Fibroblast of lung (primary cell): ENCODE data around the gene CALCA. TPM values are rescaled to one million over a fixed set of nuclear protein-coding genes. Genes with fewer than 3 reads are reported as not detected.

Experiments
- DNase-seq, 2 donors: peaks; one replicate each; pipeline versions ENCODE4 v3.0.0 to v3.0.0-alpha.2; 2010; ENCODE audit warnings: low read depth in 2 of 2
- H2AFZ ChIP-seq: 2 replicates; pipeline ENCODE4 v1.5.1; 2012; ENCODE audit warnings: low read length, control low read depth, inconsistent platforms
- H3K27ac ChIP-seq: 2 replicates; pipeline ENCODE4 v1.5.1; 2011; ENCODE audit warnings: low read length, control low read depth; ENCODE audit not compliant: insufficient read depth
- H3K27me3 ChIP-seq: 2 replicates; pipeline ENCODE4 v1.5.1; 2011; ENCODE audit warnings: mild to moderate bottlenecking, low read length; ENCODE audit not compliant: control insufficient read depth, insufficient read depth
- H3K36me3 ChIP-seq: 2 replicates; pipeline ENCODE4 v1.5.1; 2011; ENCODE audit warnings: low read length; ENCODE audit not compliant: control insufficient read depth, insufficient read depth
- H3K4me1 ChIP-seq: 2 replicates; pipeline ENCODE4 v1.5.1; 2011; ENCODE audit warnings: low read length; ENCODE audit not compliant: control insufficient read depth, insufficient read depth; ENCODE audit errors: extremely low read depth
- H3K4me2 ChIP-seq: 2 replicates; pipeline ENCODE4 v1.5.1; 2011; ENCODE audit warnings: low read length, control low read depth; ENCODE audit not compliant: insufficient read depth; ENCODE audit errors: extremely low read depth
- H3K4me3 ChIP-seq, 4 experiments: fragments of 200-600 bp in 1 of 4; sonication (generic) in 1 of 4; replicated peaks in 1 of 4; 2 replicates each; pipeline ENCODE4 v1.5.1; 2011 to 2016; ENCODE audit warnings: low read length in 4 of 4, low read depth in 3 of 4, mild to moderate bottlenecking in 3 of 4, control low read depth in 2 of 4, inconsistent platforms in 1 of 4, mixed read lengths in 1 of 4; ENCODE audit not compliant: insufficient read depth in 1 of 4; ENCODE audit errors: control extremely low read depth in 1 of 4
- H3K79me2 ChIP-seq: 2 replicates; pipeline ENCODE4 v1.5.1; 2012; ENCODE audit warnings: mild to moderate bottlenecking, low read length, inconsistent platforms; ENCODE audit not compliant: control insufficient read depth, insufficient read depth
- H3K9ac ChIP-seq: 2 replicates; pipeline ENCODE4 v1.5.1; 2011; ENCODE audit warnings: mild to moderate bottlenecking, low read length, control low read depth; ENCODE audit not compliant: insufficient read depth
- H3K9me3 ChIP-seq: 2 replicates; pipeline ENCODE4 v1.5.1; 2012; ENCODE audit warnings: low read depth, low read length; ENCODE audit not compliant: control insufficient read depth, insufficient read depth
- H4K20me1 ChIP-seq: 2 replicates; pipeline ENCODE4 v1.5.1; 2011; ENCODE audit warnings: low read length; ENCODE audit not compliant: control insufficient read depth, insufficient read depth; ENCODE audit errors: extremely low read depth
- CTCF ChIP-seq, 2 donors: IDR thresholded peaks in 1 of 2; conservative IDR thresholded peaks in 1 of 2; 1 replicate in 1 of 2; 2 replicates in 1 of 2; pipeline ENCODE4 v1.5.1; 2011 to 2012; ENCODE audit warnings: low read length in 2 of 2, control low read depth in 1 of 2, inconsistent platforms in 1 of 2, low read depth in 1 of 2, mild to moderate bottlenecking in 1 of 2
- EZH2 ChIP-seq: IDR thresholded peaks from 2 replicates; pipeline ENCODE4 v1.5.1; 2012; ENCODE audit warnings: low read length, control low read depth, mild to moderate bottlenecking; ENCODE audit errors: missing control alignments
- polyA plus RNA-seq, 2 donors: library from polyadenylated mRNA; depleted of rRNA in 1 of 2; stranded (reverse) in 1 of 2; unstranded in 1 of 2; fragments of >200 nt; gene quantifications; 2 replicates each; pipeline ENCODE4 v1.2.1, GENCODE V29; 2011 to 2012; ENCODE audit warnings: missing spikeins in 1 of 2
- total RNA-seq: library from RNA; depleted of rRNA; stranded (reverse); fragments of >200 nt; gene quantifications from 2 replicates; pipeline ENCODE4 v1.2.1, GENCODE V29; 2014

The CALCA gene
- total and polyA plus RNA-seq, 2 donors (not counting 1 experiment from before 2014, with no cell fraction given): not detected

GRCh38 chr11:14972581-14973495 lies 687 bp upstream of the CALCA start:
- TF ChIP-seq CTCF (conservative IDR thresholded peaks at IDR 0.05 in 1 of 2, IDR thresholded peaks at IDR 0.05 in 1 of 2; ENCODE audit: low read depth in 1 of 2, low read length in 2 of 2): no peak
- peak; percentile 11 for TF ChIP-seq EZH2
- no peak for DNase-seq
- H3K4me2 ChIP-seq: no peak overlapping the region
- H3K9me3 ChIP-seq: no peaks in the 10 kb centered on the region
- H3K4me3 ChIP-seq: no peak overlapping the region
- no peaks in the 10 kb centered on the region for H4K20me1 ChIP-seq
- no peaks in the 10 kb centered on the region for H3K79me2 ChIP-seq
- H3K9ac ChIP-seq: no peak overlapping the region
- peaks cover 44% of the 10 kb centered on the region for H3K27me3 ChIP-seq
- no peaks in the 10 kb centered on the region for H3K4me1 ChIP-seq
- H2AFZ ChIP-seq: no peak overlapping the region
- no peaks in the 10 kb centered on the region for H3K36me3 ChIP-seq
- no peak overlapping the region for H3K27ac ChIP-seq

DNA sequence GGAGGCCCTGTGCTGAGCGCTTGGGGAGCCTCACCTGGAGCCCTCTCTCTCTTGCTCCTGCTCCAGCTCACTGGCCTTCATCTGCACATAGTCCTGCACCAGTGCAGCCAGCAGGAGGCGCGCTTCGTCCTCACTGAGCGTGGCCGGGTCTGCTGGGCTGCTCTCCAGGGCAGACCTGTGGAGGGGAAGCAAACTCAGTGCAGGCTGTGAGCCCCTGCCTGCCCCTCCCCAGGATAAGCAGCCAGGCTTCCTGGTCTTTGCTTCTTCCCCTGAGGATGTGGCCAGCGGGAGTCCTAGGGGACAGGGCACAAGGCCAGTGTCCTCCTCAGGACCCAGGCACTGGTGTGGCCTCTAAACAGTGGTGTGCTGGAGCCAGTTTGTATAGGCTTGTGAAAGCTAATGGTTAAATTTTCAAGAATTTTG lies 2.2 kb downstream of the CALCA start:
- peak in 1 of 2 donors; percentile 15 for DNase-seq
- TF ChIP-seq CTCF (conservative IDR thresholded peaks at IDR 0.05 in 1 of 2, IDR thresholded peaks at IDR 0.05 in 1 of 2; ENCODE audit: low read depth in 1 of 2, low read length in 2 of 2): peak; percentile 29 to 62
- no peak for TF ChIP-seq EZH2
- peaks cover 41% of the 10 kb centered on the region for H3K27me3 ChIP-seq
- H3K4me1 ChIP-seq: no peaks in the 10 kb centered on the region
- H3K9me3 ChIP-seq: no peaks in the 10 kb centered on the region
- H3K4me2 ChIP-seq: no peak overlapping the region
- H3K27ac ChIP-seq: no peak overlapping the region
- no peaks in the 10 kb centered on the region for H3K79me2 ChIP-seq
- no peak overlapping the region for H3K4me3 ChIP-seq
- no peak overlapping the region for H2AFZ ChIP-seq
- no peaks in the 10 kb centered on the region for H4K20me1 ChIP-seq
- H3K36me3 ChIP-seq: no peaks in the 10 kb centered on the region
- no peak overlapping the region for H3K9ac ChIP-seq

- no peak for DNase-seq
- H3K27me3 ChIP-seq: peaks cover 19% of the 10 kb centered on the region
- H3K4me2 ChIP-seq: no peak overlapping the region
- no peaks in the 10 kb centered on the region for H3K36me3 ChIP-seq
- H3K9me3 ChIP-seq: no peaks in the 10 kb centered on the region
- no peak overlapping the region for H3K4me3 ChIP-seq
- no peak overlapping the region for H2AFZ ChIP-seq
- no peaks in the 10 kb centered on the region for H3K79me2 ChIP-seq
- H4K20me1 ChIP-seq: no peaks in the 10 kb centered on the region
- H3K9ac ChIP-seq: no peak overlapping the region
- TF ChIP-seq EZH2: no peak
- TF ChIP-seq CTCF (conservative IDR thresholded peaks at IDR 0.05 in 1 of 2, IDR thresholded peaks at IDR 0.05 in 1 of 2; ENCODE audit: low read depth in 1 of 2, low read length in 2 of 2): no peak
- H3K4me1 ChIP-seq: no peaks in the 10 kb centered on the region
- H3K27ac ChIP-seq: no peak overlapping the region
Measured at GRCh38 chr11:14967581-14968243, 4.4 kb downstream of the CALCA start.
